ENCODE measurements around the gene PCDH8. TPM values are rescaled to one million over a fixed set of nuclear protein-coding genes. Genes with fewer than 3 reads are reported as not detected.

PCDH8 gene
- total RNA-seq, 1 experiment from 2014 or later, result not detected

DNA sequence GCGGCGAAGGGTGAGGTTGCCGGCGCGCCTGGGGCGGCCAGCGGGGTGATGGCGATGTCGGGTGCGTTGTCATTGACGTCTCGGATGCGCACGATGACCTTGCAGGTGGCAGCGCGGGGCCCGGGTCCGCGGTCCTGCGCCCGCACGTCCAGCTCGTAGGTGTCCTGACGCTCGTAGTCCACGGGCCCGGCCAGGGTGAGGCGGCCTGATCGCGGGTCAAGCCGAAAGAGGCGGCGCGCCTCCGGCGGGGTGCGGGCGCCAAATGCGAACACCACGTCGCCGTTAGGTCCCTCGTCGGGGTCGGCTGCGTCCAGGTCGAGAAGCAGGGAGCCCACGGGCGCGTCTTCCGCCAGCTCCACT is 1.1 kb downstream of the PCDH8 start:
- no peaks in the 10 kb centered on the region for H3K27me3 ChIP-seq (replicated peaks; ENCODE audit: control insufficient read depth, insufficient read depth, low read length)
- Mint-ChIP-seq H3K4me3 (ENCODE audit: unreplicated experiment) (no peak overlapping the region), H3K27ac (ENCODE audit: unreplicated experiment) (no peak overlapping the region), H3K4me1 (ENCODE audit: low read depth, unreplicated experiment) (no peaks in the 10 kb centered on the region), H3K36me3 (ENCODE audit: insufficient read depth, unreplicated experiment) (peaks cover 8% of the 10 kb centered on the region), H3K9me3 (ENCODE audit: unreplicated experiment) (no peaks in the 10 kb centered on the region), H3K27me3 (ENCODE audit: insufficient read depth, unreplicated experiment) (peaks cover 6% of the 10 kb centered on the region)
- DNase-seq, result no peak
- no TSS peak for BruUV-seq (replicated peaks)
- intact Hi-C loops (cut with micrococcal nuclease; ENCODE audit: unreplicated experiment), result no loop called here
- ChIA-PET POLR2A (no interaction called here), CTCF (no interaction called here)
- TF ChIP-seq CTCF (IDR thresholded peaks at IDR 0.05; ENCODE audit: insufficient read depth in 1 of 2, low read depth in 1 of 2, low read length in 1 of 2, severe bottlenecking in 1 of 2, unreplicated experiment in 1 of 2), result no peak
- no peaks in the 10 kb centered on the region for H3K9me3 ChIP-seq
- no peak overlapping the region for H3K4me3 ChIP-seq (ENCODE audit: low read depth, low read length)
- no peaks in the 10 kb centered on the region for H3K36me3 ChIP-seq (ENCODE audit: control insufficient read depth, insufficient read depth, low read length)
- no peaks in the 10 kb centered on the region for H3K4me1 ChIP-seq

- Histone ChIP-seq H3K27me3 (replicated peaks; ENCODE audit: control insufficient read depth, insufficient read depth, low read length) (no peaks in the 10 kb centered on the region), H3K36me3 (ENCODE audit: control insufficient read depth, insufficient read depth, low read length) (no peaks in the 10 kb centered on the region), H3K4me1 (no peaks in the 10 kb centered on the region), H3K9me3 (no peaks in the 10 kb centered on the region), H3K4me3 (ENCODE audit: low read depth, low read length) (no peak overlapping the region)
- ChIA-PET CTCF (no interaction called here), POLR2A (no interaction called here)
- BruUV-seq (replicated peaks), result no TSS peak
- Mint-ChIP-seq H3K27ac (ENCODE audit: unreplicated experiment) (no peak overlapping the region), H3K36me3 (ENCODE audit: insufficient read depth, unreplicated experiment) (peaks cover 6% of the 10 kb centered on the region), H3K4me1 (ENCODE audit: low read depth, unreplicated experiment) (no peaks in the 10 kb centered on the region), H3K4me3 (ENCODE audit: unreplicated experiment) (no peak overlapping the region), H3K9me3 (ENCODE audit: unreplicated experiment) (no peaks in the 10 kb centered on the region), H3K27me3 (ENCODE audit: insufficient read depth, unreplicated experiment) (peaks cover 6% of the 10 kb centered on the region)
- intact Hi-C loops (cut with micrococcal nuclease; ENCODE audit: unreplicated experiment), result no loop called here
- no peak for DNase-seq
- no peak for TF ChIP-seq CTCF (IDR thresholded peaks at IDR 0.05; ENCODE audit: insufficient read depth in 1 of 2, low read depth in 1 of 2, low read length in 1 of 2, severe bottlenecking in 1 of 2, unreplicated experiment in 1 of 2)
Observed at GRCh38 chr13:52846567-52847321, 1.7 kb downstream of the PCDH8 start.

- no peaks in the 10 kb centered on the region for H3K36me3 Mint-ChIP-seq (ENCODE audit: insufficient read depth, unreplicated experiment)
- no peaks in the 10 kb centered on the region for H3K36me3 ChIP-seq (ENCODE audit: control insufficient read depth, insufficient read depth, low read length)
- H3K4me1 Mint-ChIP-seq (ENCODE audit: low read depth, unreplicated experiment), result no peaks in the 10 kb centered on the region
- intact Hi-C loops (cut with micrococcal nuclease; ENCODE audit: unreplicated experiment), result no loop called here
- H3K9me3 ChIP-seq, result no peaks in the 10 kb centered on the region
- no peak for DNase-seq
- no peaks in the 10 kb centered on the region for H3K9me3 Mint-ChIP-seq (ENCODE audit: unreplicated experiment)
- no peak overlapping the region for H3K27ac Mint-ChIP-seq (ENCODE audit: unreplicated experiment)
- POLR2A ChIA-PET, result no interaction called here
- no peak overlapping the region for H3K4me3 Mint-ChIP-seq (ENCODE audit: unreplicated experiment)
- H3K27me3 ChIP-seq (replicated peaks; ENCODE audit: control insufficient read depth, insufficient read depth, low read length), result no peaks in the 10 kb centered on the region
- TF ChIP-seq CTCF (IDR thresholded peaks at IDR 0.05; ENCODE audit: insufficient read depth in 1 of 2, low read depth in 1 of 2, low read length in 1 of 2, severe bottlenecking in 1 of 2, unreplicated experiment in 1 of 2), result no peak
- no peak overlapping the region for H3K4me3 ChIP-seq (ENCODE audit: low read depth, low read length)
- no peaks in the 10 kb centered on the region for H3K4me1 ChIP-seq
- H3K27me3 Mint-ChIP-seq (ENCODE audit: insufficient read depth, unreplicated experiment), result peaks cover 9% of the 10 kb centered on the region
- CTCF ChIA-PET, result no interaction called here
- BruUV-seq (replicated peaks), result no TSS peak
Observed at GRCh38 chr13:52845766-52846566, 2.5 kb downstream of the PCDH8 start.

Data from Caco-2 (cell line).